ENCODE measurements around the gene MSANTD1. TPM values are rescaled to one million over a fixed set of nuclear protein-coding genes. Genes with fewer than 3 reads are reported as not detected.

MSANTD1 gene
- polyA plus RNA-seq, 10 donors, result 0.28 to 0.98 (median 0.50) TPM

DNA sequence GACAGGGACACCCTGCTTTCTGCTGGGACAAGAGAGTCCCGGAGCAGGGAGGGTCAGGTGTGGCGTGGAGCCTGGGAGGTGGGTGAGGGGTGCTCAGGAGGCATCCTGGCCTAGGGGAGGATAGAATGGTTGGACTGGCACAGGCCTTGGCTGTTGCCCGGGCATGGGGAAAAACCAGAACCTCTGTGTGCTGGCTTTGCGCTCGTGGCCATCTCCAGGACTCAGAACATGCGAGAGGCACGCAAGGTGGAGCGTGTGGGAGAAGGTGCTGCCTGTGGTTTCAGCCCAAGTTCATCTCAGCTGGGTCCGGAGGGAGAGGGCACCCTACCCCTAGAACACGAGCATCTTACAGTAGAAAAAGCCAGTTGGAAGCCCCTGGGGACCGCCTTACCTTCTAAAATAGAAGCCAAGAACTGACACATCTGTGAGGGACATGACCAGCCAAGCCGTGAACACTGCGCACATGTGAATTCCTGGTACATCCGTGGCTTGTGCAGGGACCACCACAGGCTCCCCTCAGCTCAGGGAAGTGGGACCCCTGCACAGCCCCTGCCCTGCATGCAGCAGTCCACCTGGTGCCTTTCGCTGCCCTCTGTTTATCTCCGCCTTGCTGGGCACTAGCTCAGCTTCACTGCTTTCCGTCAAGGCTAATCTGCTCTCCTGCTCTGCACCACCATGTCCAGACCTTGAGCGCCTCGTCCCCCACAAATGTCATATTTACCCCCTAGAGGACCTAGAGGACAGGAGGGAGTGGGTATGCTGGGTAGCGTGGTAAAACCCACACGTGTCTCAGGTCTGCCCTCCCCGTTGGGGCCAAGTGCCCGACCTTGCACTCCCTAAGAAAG is 13.5 kb downstream of the MSANTD1 start:
- DNase-seq, result no peak

- DNase-seq, result peak in 1 of 3 donors; percentile 1
These were observed 14.3 kb downstream of the MSANTD1 start for GRCh38 chr4:3263053-3263875.

- DNase-seq, result no peak
These were observed 14.9 kb downstream of the MSANTD1 start for GRCh38 chr4:3263876-3264193.

DNA sequence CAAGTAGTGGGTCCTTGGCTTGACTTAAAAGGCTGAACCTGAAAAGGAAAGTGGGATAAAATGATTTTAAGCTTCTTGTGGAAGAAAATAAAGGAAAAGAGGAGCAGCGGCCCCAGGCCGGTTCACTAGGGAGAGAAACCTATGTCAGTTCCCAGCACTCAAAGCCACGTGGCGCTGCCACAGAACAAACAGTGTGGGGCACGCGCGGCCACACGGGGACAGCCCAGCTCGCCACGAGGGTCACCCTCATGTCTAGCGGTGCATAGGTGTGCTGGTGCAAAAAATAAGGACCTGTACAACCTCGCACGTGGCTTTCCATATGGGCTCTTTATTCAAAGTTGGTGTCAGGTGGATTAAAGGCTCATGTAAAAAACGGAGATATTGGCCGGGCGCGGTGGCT is 17.1 kb downstream of the MSANTD1 start:
- DNase-seq, result no peak

DNA sequence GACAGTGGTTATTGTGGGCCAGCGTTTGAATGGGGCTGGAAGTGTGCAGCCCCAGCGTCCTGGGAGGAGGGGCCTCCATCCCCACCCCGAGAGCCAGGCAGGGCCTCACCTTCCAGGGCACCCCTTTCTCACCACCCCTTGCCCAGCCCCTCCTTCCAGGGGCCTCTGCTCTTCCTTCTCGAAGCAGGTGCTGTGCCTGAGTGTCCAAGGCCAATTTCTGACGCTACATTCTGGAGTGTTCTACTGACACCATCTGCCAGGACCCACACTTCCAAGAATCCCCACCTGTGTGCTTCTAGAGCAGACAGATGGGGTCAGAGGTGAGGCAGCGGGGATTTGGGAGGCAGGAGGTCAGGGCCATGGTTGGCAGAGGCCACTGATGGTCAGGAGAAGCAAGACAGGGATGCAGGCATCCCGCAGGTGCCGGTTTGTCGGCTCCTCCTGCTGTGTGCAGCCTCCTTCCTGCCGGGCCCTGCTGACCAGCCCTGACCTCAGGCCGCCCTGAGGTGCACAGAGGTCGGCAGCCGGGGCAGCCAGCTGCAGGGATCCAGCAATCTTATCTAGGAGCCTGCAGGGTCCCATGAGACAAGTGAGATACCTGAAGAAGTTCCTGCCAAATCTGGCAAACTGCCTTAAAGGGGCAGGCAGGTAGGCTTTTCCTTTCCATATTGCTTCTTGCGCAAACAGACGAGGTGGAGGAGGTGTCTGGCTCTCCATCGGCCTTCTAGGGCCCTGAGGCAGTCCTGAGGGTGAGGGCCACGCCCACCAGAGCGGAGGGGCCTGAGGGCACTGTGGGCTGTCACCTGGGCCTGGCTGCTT is 18.8 kb downstream of the MSANTD1 start:
- DNase-seq, result peak in 1 of 3 donors; percentile 2

DNA sequence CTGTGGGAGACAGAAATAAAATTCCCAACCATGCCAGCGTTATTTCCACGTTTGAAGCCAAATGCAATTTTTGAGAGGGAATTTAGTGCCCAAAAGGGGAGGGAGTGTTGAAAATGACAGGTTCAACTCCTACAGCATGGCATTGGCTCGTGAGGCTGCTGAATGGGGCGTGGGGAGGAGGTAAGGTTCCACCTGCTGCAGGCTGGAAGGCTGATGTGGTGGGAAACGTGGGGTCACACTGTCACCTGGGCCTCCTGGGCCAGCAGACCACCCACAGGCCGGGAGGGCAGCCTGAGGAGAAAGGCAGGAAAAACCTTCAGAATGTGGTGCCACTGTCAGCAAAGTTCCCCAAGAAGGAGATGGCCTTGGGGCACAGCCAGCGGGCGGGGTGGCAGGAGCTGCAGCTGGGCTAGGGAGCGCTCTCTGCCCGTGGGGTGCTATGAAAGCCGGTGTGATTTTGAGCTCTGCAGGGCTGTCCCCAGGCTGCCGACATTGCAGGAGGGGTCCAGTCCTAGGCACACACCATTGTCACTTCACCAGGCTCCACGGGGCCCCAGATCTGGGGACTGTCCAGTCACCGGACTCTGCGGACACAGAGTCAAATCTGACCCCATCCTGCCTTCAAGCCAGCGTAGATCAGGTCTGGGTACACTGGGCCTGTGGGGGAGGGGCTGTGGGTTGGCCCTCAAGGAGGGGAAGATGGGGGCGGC is 19.6 kb downstream of the MSANTD1 start:
- no peak for DNase-seq

GRCh38 chr4:3269105-3269927 is 20.4 kb downstream of the MSANTD1 start:
- DNase-seq, result peak in 1 of 3 donors; percentile 26

- peak in 2 of 3 donors; percentile 46 to 59 for DNase-seq
These were observed 21.1 kb downstream of the MSANTD1 start for GRCh38 chr4:3269991-3270611.

DNA sequence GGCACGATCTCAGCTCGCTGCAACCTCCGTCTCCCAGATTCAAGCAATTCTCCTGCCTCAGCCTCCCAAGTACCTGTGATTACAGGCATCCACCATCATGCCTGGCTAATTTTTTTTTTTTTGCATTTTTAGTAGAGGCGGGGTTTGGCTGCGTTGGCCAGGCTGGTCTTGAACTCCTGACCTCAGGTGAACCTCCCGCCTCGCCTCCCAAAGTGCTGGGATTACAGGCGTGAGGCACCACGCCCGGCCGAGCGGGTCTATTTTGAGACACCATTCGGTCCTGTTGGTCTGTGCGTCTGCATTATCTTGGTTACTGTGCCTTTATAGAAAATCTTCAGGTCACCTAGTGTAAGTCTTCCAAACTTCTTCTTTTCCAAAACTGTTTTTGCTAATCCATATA is 22.2 kb downstream of the MSANTD1 start:
- DNase-seq, result no peak

DNA sequence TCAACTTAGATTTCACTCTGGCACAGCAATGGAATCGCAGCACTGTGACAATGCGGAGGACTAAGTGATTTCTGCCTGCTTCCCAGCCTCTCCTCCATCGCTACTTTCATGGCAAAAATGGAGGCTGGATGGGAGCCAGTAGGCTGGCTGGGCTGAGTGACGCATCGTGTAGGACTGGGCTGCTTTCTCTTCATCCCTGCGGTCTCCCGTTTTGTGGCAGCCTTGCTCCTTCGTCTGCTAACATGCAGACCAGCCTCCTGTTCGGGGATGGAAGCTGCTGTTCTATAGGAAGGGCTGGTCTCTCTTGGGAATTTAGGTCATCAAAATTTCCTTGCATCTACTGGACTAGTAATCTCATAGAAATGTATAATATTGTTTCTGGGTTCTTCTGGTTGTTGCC is 28.0 kb downstream of the MSANTD1 start:
- no peak for DNase-seq

GRCh38 chr4:3280466-3280865 is 31.5 kb downstream of the MSANTD1 start:
- DNase-seq, result no peak

GRCh38 chr4:3283483-3283882 is 34.5 kb downstream of the MSANTD1 start:
- no peak for DNase-seq

- no peak for DNase-seq
These were observed 35.0 kb downstream of the MSANTD1 start for GRCh38 chr4:3283916-3284315.

DNA sequence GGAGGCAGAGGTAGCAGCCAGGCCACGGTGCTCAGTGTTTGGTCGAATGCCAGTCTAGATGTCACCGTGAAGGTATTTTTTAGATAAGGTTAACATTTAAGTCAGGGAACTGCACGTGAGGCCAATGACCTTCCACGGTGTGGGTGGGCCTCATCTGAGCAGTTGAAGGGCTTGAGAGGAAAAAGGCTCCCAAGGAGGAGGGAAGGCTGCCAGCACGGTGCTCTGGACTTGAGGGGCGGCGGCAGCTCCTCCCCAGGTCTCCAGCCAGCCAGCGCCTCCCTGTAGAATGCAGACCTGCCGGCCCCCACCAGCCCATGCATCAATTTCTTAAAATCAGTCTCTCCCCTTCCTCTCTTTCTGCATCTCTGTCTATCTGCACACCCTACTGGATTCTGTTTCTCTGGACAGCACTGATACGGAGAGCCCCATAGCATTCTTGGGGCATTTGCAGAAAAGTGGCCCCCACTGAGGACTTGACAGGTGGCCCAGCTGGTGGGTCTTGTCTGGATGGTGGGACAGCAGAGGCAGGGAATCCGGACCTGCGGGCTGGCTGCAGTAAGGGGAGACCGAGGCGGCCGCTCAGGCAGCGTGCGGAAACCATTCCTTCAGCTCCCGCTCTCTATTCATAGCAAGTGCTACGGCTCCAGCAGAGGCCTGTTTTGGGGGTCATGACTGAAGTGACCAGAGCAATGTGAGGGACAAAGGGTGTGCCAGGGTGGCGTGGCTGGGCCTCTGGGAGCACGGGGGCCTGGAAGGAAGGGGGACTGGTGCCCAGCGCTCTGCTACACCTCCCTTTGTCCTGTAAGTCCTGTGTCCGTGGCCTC is 36.0 kb downstream of the MSANTD1 start:
- DNase-seq, result no peak

DNA sequence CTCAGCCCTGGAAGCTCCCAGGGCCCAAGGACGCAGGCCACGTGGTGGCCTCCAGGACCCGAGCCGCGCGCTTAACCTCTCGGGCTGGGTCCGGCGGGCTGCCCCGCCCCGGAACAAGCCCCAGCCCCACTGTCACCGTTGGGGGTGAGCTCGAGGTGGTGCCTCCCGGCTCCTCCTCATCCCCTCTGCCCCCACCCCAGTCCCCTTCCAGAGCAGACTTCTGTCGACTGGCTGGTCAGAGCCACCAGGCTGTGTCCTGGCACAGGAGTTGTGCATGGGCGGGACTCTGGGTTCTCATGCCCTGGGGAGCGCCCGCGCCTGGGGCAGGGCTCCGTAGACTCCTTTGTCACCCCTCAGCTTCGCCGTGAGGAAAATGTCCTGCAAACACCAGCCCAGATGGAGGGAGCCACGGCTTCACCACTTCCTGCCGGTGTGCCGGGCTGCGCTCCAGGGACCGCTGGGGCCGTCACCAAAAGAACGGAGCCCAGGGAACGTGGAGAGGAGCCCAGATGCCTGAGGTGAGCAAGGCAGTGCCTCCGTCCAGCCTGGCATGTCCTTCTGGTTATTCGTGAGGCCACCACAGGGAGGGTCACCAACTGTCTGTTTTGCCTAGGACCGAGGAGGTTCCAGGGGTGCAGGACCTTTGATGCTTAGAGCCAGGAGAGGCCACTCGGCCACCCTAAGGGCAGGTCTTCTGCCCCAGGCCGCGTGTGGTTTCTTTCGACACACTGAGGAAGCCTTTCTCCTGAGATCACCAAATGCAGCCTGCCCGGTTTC is 36.8 kb downstream of the MSANTD1 start:
- no peak for DNase-seq

GRCh38 chr4:3286335-3287175 is 37.6 kb downstream of the MSANTD1 start:
- DNase-seq, result no peak

- peak in 1 of 3 donors; percentile 55 for DNase-seq
These were observed 38.5 kb downstream of the MSANTD1 start for GRCh38 chr4:3287271-3287971.

Data from muscle of back (tissue), 11 donors.